Muscle of leg (tissue), 11 donors: ENCODE results near the gene KRTAP5-9. TPM values are rescaled to one million over a fixed set of nuclear protein-coding genes. Genes with fewer than 3 reads are reported as not detected.
"Not testable (repeated sequence)": the region's sequence is repeated elsewhere in the genome, so short reads cannot be mapped to it uniquely, and the experiment has no call there.

ENCODE experiments used
- DNase-seq: peaks from one replicate; pipeline ENCODE4 v3.0.0; 2013
- H3K27ac ChIP-seq: one replicate; pipeline ENCODE4 v1.5.1; 2013; ENCODE audit warnings: mild to moderate bottlenecking, low read length, control low read depth
- H3K27me3 ChIP-seq: one replicate; pipeline ENCODE4 v1.6.1; 2013; ENCODE audit warnings: low read length; ENCODE audit not compliant: control insufficient read depth, insufficient read depth
- H3K36me3 ChIP-seq: one replicate; pipeline ENCODE4 v1.6.1; 2013; ENCODE audit warnings: low read length; ENCODE audit not compliant: control insufficient read depth, insufficient read depth
- H3K4me1 ChIP-seq: one replicate; pipeline ENCODE4 v1.6.1; 2013; ENCODE audit warnings: low read length; ENCODE audit not compliant: control insufficient read depth, insufficient read depth
- H3K4me3 ChIP-seq: one replicate; pipeline ENCODE4 v1.5.1; 2013; ENCODE audit warnings: low read length, control low read depth
- H3K9me3 ChIP-seq: replicated peaks from 2 replicates; pipeline ENCODE4 v1.6.1; 2013; ENCODE audit warnings: low read depth, low read length; ENCODE audit not compliant: control insufficient read depth
- WGBS: methylation state at CpG from one replicate; pipeline ENCODE4 v1.1.5; 2013; ENCODE audit warnings: missing lambda C conversion rate; ENCODE audit not compliant: insufficient coverage; 5-methylcytosine and 5-hydroxymethylcytosine counted together
- polyA plus RNA-seq, 8 donors: library from polyadenylated mRNA; unstranded; fragments of 120-200 nt; gene quantifications; one replicate each; pipeline versions ENCODE4 v1.2.1 to v1.2.3, GENCODE V29; 2013; ENCODE audit warnings: inconsistent platforms in 1 of 8, low replicate concordance in 1 of 8; ENCODE audit not compliant: insufficient read length in 8 of 8, insufficient read depth in 1 of 8
- total RNA-seq: library from RNA; stranded (reverse); fragments of 120-200 nt; gene quantifications from one replicate; pipeline ENCODE4 v1.2.4, GENCODE V29; 2013

The KRTAP5-9 gene
- total and polyA plus RNA-seq, 9 donors = 0.16 to 0.34 (median 0.22) TPM; not detected in 5

DNA sequence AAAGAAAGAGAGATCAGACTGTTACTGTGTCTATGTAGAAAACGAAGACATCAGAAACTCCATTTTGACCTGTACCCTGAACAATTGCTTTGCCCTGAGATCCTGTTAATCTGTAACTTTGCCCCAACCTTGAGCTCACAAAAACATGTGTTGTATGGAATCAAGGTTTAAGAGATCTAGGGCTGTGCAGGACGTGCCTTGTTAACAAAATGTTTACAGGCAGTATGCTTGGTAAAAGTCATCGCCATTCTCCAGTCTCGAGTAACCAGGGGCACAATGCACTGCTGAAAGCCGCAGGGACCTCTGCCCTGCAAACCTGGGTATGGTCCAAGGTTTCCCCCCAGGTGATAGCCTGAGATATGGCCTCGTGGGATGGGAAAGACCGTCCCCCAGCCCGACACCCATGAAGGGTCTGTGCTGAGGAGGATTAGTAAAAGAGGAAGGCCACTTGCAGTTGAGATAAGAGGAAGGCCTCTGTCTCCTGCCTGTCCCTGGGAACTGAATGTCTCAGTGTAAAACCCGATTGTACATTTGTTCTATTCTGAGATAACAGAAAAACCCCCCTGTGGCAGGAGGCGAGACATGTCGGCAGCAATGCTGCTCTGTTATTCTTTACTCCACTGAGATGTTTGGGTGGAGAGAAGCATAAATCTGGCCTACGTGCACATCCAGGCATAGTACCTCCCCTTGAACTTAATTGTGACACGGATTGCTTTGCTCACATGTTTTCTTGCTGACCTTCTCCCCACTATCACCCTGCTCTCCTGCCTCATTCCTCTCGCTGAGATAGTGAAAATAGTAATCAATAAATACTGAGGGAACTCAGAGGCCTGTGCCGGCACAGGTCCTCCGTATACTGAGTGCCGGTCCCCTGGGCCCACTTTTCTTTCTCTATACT, 13.3 kb upstream of the KRTAP5-9 start:
- 59% methylated on average over 6 of the region's 17 CpGs for WGBS
- H3K36me3 ChIP-seq, H3K4me3 ChIP-seq, H3K27me3 ChIP-seq, H3K27ac ChIP-seq, H3K4me1 ChIP-seq, H3K9me3 ChIP-seq, DNase-seq: not testable (repeated sequence)

- Histone ChIP-seq H3K27ac (no peak overlapping the region), H3K9me3 (no peaks in the 10 kb centered on the region), H3K36me3 (no peaks in the 10 kb centered on the region), H3K4me3 (no peak overlapping the region), H3K4me1 (no peaks in the 10 kb centered on the region), H3K27me3 (no peaks in the 10 kb centered on the region)
- no peak for DNase-seq
- 94% methylated on average over 3 of the region's 9 CpGs for WGBS
Measured at GRCh38 chr11:71535825-71536224, 12.4 kb upstream of the KRTAP5-9 start.

GRCh38 chr11:71537537-71537936, 10.7 kb upstream of the KRTAP5-9 start:
- no peak overlapping the region for H3K27ac ChIP-seq
- H3K4me1 ChIP-seq = no peaks in the 10 kb centered on the region
- H3K36me3 ChIP-seq = no peaks in the 10 kb centered on the region
- 86% methylated on average over 5 of the region's 9 CpGs for WGBS
- no peaks in the 10 kb centered on the region for H3K27me3 ChIP-seq
- H3K4me3 ChIP-seq = no peak overlapping the region
- DNase-seq = no peak
- no peaks in the 10 kb centered on the region for H3K9me3 ChIP-seq

DNA sequence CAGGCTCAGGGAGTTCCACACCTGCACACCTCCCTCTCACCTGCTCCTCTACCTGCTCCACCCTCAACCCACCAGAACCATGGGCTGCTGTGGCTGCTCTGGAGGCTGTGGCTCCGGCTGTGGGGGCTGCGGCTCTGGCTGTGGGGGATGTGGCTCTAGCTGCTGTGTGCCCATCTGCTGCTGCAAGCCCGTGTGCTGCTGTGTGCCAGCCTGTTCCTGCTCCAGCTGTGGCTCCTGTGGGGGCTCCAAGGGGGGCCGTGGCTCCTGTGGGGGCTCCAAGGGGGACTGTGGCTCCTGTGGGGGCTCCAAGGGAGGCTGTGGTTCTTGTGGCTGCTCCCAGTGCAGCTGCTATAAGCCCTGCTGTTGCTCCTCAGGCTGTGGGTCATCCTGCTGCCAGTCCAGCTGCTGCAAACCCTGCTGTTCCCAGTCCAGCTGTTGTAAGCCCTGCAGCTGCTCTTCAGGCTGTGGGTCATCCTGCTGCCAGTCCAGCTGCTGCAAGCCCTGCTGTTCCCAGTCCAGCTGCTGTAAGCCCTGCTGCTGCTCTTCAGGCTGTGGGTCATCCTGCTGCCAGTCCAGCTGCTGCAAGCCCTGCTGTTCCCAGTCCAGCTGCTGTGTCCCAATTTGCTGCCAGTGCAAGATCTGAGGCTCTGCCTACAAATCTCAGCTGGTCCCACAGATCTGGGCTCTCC, 10.1 kb upstream of the KRTAP5-9 start, which contains the start of gene KRTAP5-8:
Gene KRTAP5-8 (plus strand): TSS at position 49 of the 689 bp plus-strand sequence. CDS start 31 bp downstream, at position 80.
- not testable (repeated sequence) for DNase-seq, H3K4me3 ChIP-seq, H3K4me1 ChIP-seq, H3K27me3 ChIP-seq, H3K36me3 ChIP-seq, H3K9me3 ChIP-seq, H3K27ac ChIP-seq
- WGBS = no CpG with 5 or more reads among the region's 4 CpGs

GRCh38 chr11:71538666-71538990, 9.6 kb upstream of the KRTAP5-9 start:
- Histone ChIP-seq H3K4me1 (no peaks in the 10 kb centered on the region), H3K27ac (no peak overlapping the region), H3K36me3 (no peaks in the 10 kb centered on the region), H3K4me3 (no peak overlapping the region), H3K9me3 (no peaks in the 10 kb centered on the region), H3K27me3 (no peaks in the 10 kb centered on the region)
- WGBS = 40% methylated on average over 3 of the region's 4 CpGs
- DNase-seq = no peak

- no peak overlapping the region for H3K4me3 ChIP-seq
- H3K27me3 ChIP-seq = no peaks in the 10 kb centered on the region
- 83% methylated on average over 6 of the region's 11 CpGs for WGBS
- DNase-seq = no peak
- no peaks in the 10 kb centered on the region for H3K36me3 ChIP-seq
- H3K9me3 ChIP-seq = no peaks in the 10 kb centered on the region
- H3K27ac ChIP-seq = no peak overlapping the region
- H3K4me1 ChIP-seq = no peaks in the 10 kb centered on the region
Measured at GRCh38 chr11:71539017-71539416, 9.2 kb upstream of the KRTAP5-9 start.

GRCh38 chr11:71539971-71540370, 8.2 kb upstream of the KRTAP5-9 start:
- not testable (repeated sequence) for H3K9me3 ChIP-seq, H3K4me3 ChIP-seq, H3K4me1 ChIP-seq, H3K27me3 ChIP-seq, DNase-seq, H3K36me3 ChIP-seq, H3K27ac ChIP-seq
- 95% methylated on average over 8 of the region's 11 CpGs for WGBS

DNA sequence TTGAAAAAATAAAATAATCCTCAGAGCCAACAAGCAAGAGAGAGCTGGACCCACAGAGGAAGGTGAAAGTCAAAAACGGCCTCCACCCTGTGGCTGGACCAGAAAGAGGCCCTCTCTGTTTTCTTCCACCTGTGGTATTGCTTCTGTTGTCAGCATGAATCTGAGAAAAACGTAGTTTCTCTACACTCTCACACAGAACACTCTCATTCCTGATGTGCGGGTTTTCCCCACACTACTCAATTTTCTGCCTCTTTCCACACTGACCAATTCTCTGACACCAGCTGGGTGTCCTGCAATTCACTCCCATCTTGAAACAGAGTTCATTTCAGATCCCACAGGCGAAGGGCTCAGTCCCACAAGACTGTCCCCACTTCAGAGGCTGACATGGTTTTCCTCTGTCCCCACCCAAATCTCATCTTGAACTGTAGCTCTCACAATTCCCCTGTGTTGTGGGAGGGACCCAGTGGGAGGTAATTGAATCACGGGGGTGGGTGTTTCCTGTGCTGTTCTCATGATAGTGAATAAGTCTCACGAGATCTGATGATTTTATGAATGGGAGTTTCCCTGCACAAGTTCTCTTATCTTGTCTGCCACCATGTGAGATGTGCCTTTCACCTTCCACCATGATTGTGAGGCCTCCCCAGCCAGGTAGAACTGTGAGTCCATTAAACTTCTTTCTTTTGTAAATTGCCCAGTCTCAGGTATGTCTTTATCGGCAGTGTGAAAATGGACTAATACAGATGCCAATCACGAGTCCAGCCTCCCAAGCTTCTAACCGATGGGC, 7.5 kb upstream of the KRTAP5-9 start:
- not testable (repeated sequence) for H3K4me1 ChIP-seq, H3K9me3 ChIP-seq, H3K36me3 ChIP-seq, DNase-seq, H3K27ac ChIP-seq, H3K27me3 ChIP-seq, H3K4me3 ChIP-seq
- 90% methylated on average over 6 of the region's 9 CpGs for WGBS

- Histone ChIP-seq H3K27ac (no peak overlapping the region), H3K27me3 (peaks cover 4% of the 10 kb centered on the region), H3K9me3 (peaks cover 4% of the 10 kb centered on the region), H3K4me1 (no peaks in the 10 kb centered on the region), H3K36me3 (no peaks in the 10 kb centered on the region), H3K4me3 (no peak overlapping the region)
- 83% methylated on average over 2 of the region's 7 CpGs for WGBS
- DNase-seq = no peak
Measured at GRCh38 chr11:71542382-71542781, 5.8 kb upstream of the KRTAP5-9 start.
